ENCODE data around the gene PRKAR2B. TPM values are rescaled to one million over a fixed set of nuclear protein-coding genes. Genes with fewer than 3 reads are reported as not detected.

PRKAR2B gene
- total and polyA plus RNA-seq, 2 donors (not counting 1 experiment from before 2014, with no cell fraction given), result 0.07 to 0.81 TPM

GRCh38 chr7:107002529-107002998 lies 41.9 kb upstream of the PRKAR2B start:
- intact Hi-C loops (cut with micrococcal nuclease), result no loop called here
- no CpG with 5 or more reads among the region's 3 CpGs for WGBS (ENCODE audit: insufficient coverage)

More at GRCh38 chr7:107002529-107002998, 41.9 kb upstream of the PRKAR2B start:
- Mint-ChIP-seq H3K4me1 (no peaks in the 10 kb centered on the region), H3K9me3 (ENCODE audit: insufficient read depth) (no peaks in the 10 kb centered on the region), H3K27me3 (peaks cover 6% of the 10 kb centered on the region), H3K27ac (no peak overlapping the region), H3K4me3 (no peak overlapping the region)
- no peaks in the 10 kb centered on the region for H3K79me2 ChIP-seq (ENCODE audit: control insufficient read depth, insufficient read depth, low read length)
- TF ChIP-seq CTCF (IDR thresholded peaks at IDR 0.05) (no peak), EZH2 (IDR thresholded peaks at IDR 0.05; ENCODE audit: borderline replicate concordance, insufficient read depth, low read depth, low read length, poor library complexity, severe bottlenecking) (no peak)
- H3K27me3 ChIP-seq (replicated peaks in 1 of 4; ENCODE audit: control extremely low read depth in 1 of 4, control insufficient read depth in 3 of 4, insufficient read depth in 4 of 4, low read length in 3 of 4), result no peaks in the 10 kb centered on the region
- ChIA-PET CTCF (no interaction called here), POLR2A (no interaction called here)
- no peaks in the 10 kb centered on the region for H3K36me3 ChIP-seq (replicated peaks in 1 of 2; ENCODE audit: control extremely low read depth in 1 of 2, control insufficient read depth in 1 of 2, extremely low read depth in 1 of 2, insufficient read depth in 2 of 2, low read length in 1 of 2)
- no peak overlapping the region for H3K4me2 ChIP-seq (replicated peaks; ENCODE audit: low read depth, low read length, poor library complexity, severe bottlenecking)
- H3K9ac ChIP-seq (ENCODE audit: low read length), result no peak overlapping the region
- no peak overlapping the region for H3K4me3 ChIP-seq (ENCODE audit: control extremely low read depth in 1 of 5, extremely low read depth in 1 of 5, insufficient read depth in 1 of 5, low read depth in 2 of 5, low read length in 4 of 5)
- H4K20me1 ChIP-seq (ENCODE audit: control insufficient read depth, insufficient read depth, low read length, poor library complexity, severe bottlenecking), result no peaks in the 10 kb centered on the region
- no peaks in the 10 kb centered on the region for H3K9me3 ChIP-seq (ENCODE audit: control extremely low read depth in 1 of 3, control insufficient read depth in 2 of 3, insufficient read depth in 1 of 3, low read length in 2 of 3)
- DNase-seq, result no peak
- no peak overlapping the region for H2AFZ ChIP-seq (ENCODE audit: insufficient read depth, low read depth, low read length, poor library complexity, severe bottlenecking)
- ATAC-seq (ENCODE audit: low read depth), result no peak
- H3K4me1 ChIP-seq (ENCODE audit: control insufficient read depth in 2 of 2, insufficient read depth in 2 of 2, low read length in 2 of 2), result no peaks in the 10 kb centered on the region
- H3K27ac ChIP-seq (ENCODE audit: low read length in 2 of 2), result no peak overlapping the region
